ENCODE data around the gene RXFP1.

RXFP1 gene

GRCh38 chr4:158540125-158540907 lies 18.6 kb downstream of the RXFP1 start:
- no peak for DNase-seq (ENCODE audit: extremely low read depth in 1 of 2, low read depth in 1 of 2)

GRCh38 chr4:158541506-158541905 lies 19.8 kb downstream of the RXFP1 start:
- no peak for DNase-seq (ENCODE audit: extremely low read depth in 1 of 2, low read depth in 1 of 2)

- DNase-seq (ENCODE audit: extremely low read depth in 1 of 2, low read depth in 1 of 2): no peak
Observed at GRCh38 chr4:158543191-158543590, 21.5 kb downstream of the RXFP1 start.

GRCh38 chr4:158544141-158544540 lies 22.5 kb downstream of the RXFP1 start:
- DNase-seq (ENCODE audit: extremely low read depth in 1 of 2, low read depth in 1 of 2): no peak

- no peak for DNase-seq (ENCODE audit: extremely low read depth in 1 of 2, low read depth in 1 of 2)
Observed at GRCh38 chr4:158553364-158553763, 31.7 kb downstream of the RXFP1 start.

GRCh38 chr4:158560284-158560683 lies 38.6 kb downstream of the RXFP1 start:
- no peak for DNase-seq (ENCODE audit: extremely low read depth in 1 of 2, low read depth in 1 of 2)

GRCh38 chr4:158566860-158567259 lies 45.2 kb downstream of the RXFP1 start:
- no peak for DNase-seq (ENCODE audit: extremely low read depth in 1 of 2, low read depth in 1 of 2)

GRCh38 chr4:158571736-158572135 lies 50.1 kb downstream of the RXFP1 start:
- DNase-seq (ENCODE audit: extremely low read depth in 1 of 2, low read depth in 1 of 2): no peak

- DNase-seq (ENCODE audit: extremely low read depth in 1 of 2, low read depth in 1 of 2): no peak
Observed at GRCh38 chr4:158572608-158573007, 50.9 kb downstream of the RXFP1 start.

- DNase-seq (ENCODE audit: extremely low read depth in 1 of 2, low read depth in 1 of 2): no peak
Observed at GRCh38 chr4:158578476-158578875, 56.8 kb downstream of the RXFP1 start.

GRCh38 chr4:158580064-158580463 lies 58.4 kb downstream of the RXFP1 start:
- DNase-seq (ENCODE audit: extremely low read depth in 1 of 2, low read depth in 1 of 2): no peak

- no peak for DNase-seq (ENCODE audit: extremely low read depth in 1 of 2, low read depth in 1 of 2)
Observed at GRCh38 chr4:158581161-158581560, 59.5 kb downstream of the RXFP1 start.

GRCh38 chr4:158586881-158587280 lies 65.2 kb downstream of the RXFP1 start:
- no peak for DNase-seq (ENCODE audit: extremely low read depth in 1 of 2, low read depth in 1 of 2)

- no peak for DNase-seq (ENCODE audit: extremely low read depth in 1 of 2, low read depth in 1 of 2)
Observed at GRCh38 chr4:158588285-158588684, 66.6 kb downstream of the RXFP1 start.

GRCh38 chr4:158588777-158589176 lies 67.1 kb downstream of the RXFP1 start:
- DNase-seq (ENCODE audit: extremely low read depth in 1 of 2, low read depth in 1 of 2): no peak

GRCh38 chr4:158590306-158590705 lies 68.6 kb downstream of the RXFP1 start:
- DNase-seq (ENCODE audit: extremely low read depth in 1 of 2, low read depth in 1 of 2): no peak

GRCh38 chr4:158590824-158591223 lies 69.1 kb downstream of the RXFP1 start:
- no peak for DNase-seq (ENCODE audit: extremely low read depth in 1 of 2, low read depth in 1 of 2)

GRCh38 chr4:158597879-158598596 lies 76.4 kb downstream of the RXFP1 start:
- no peak for DNase-seq (ENCODE audit: extremely low read depth in 1 of 2, low read depth in 1 of 2)

- DNase-seq (ENCODE audit: extremely low read depth in 1 of 2, low read depth in 1 of 2): no peak
Observed at GRCh38 chr4:158599150-158599549, 77.5 kb downstream of the RXFP1 start.

GRCh38 chr4:158599765-158600498 lies 78.2 kb downstream of the RXFP1 start:
- DNase-seq (ENCODE audit: extremely low read depth in 1 of 2, low read depth in 1 of 2): no peak

- no peak for DNase-seq (ENCODE audit: extremely low read depth in 1 of 2, low read depth in 1 of 2)
Observed at GRCh38 chr4:158604369-158604768, 82.7 kb downstream of the RXFP1 start.

GRCh38 chr4:158605393-158605792 lies 83.7 kb downstream of the RXFP1 start:
- no peak for DNase-seq (ENCODE audit: extremely low read depth in 1 of 2, low read depth in 1 of 2)

Data from activated CD8-positive, alpha-beta memory T cell treated with anti-CD3 and anti-CD28 coated beads for 1 hour (primary cell).